H9 (cell line): ENCODE results near the gene NR1H2. TPM values are rescaled to one million over a fixed set of nuclear protein-coding genes. Genes with fewer than 3 reads are reported as not detected.

Experiments used
- DNase-seq: peaks from one replicate; pipeline ENCODE4 v3.0.0-alpha.2; 2017
- H2AFZ ChIP-seq: one replicate; pipeline ENCODE4 v1.6.1; 2013; ENCODE audit warnings: mild to moderate bottlenecking, low read length, control low read depth, moderate library complexity
- H2AK5ac ChIP-seq: 2 replicates; pipeline ENCODE4 v1.6.1; 2013; ENCODE audit warnings: low read length, control low read depth, mixed read lengths; ENCODE audit not compliant: insufficient read length
- H2BK120ac ChIP-seq: one replicate; pipeline ENCODE4 v1.6.1; 2013; ENCODE audit warnings: low read depth, mild to moderate bottlenecking, low read length, control low read depth, inconsistent platforms; ENCODE audit not compliant: poor library complexity, severe bottlenecking
- H2BK12ac ChIP-seq: 2 replicates; pipeline ENCODE4 v1.6.1; 2013; ENCODE audit warnings: low read length, control low read depth, mixed read lengths, low read depth; ENCODE audit not compliant: insufficient read length
- H2BK15ac ChIP-seq: 2 replicates; pipeline ENCODE4 v1.6.1; 2013; ENCODE audit warnings: low read depth, low read length, control low read depth
- H2BK20ac ChIP-seq: one replicate; pipeline ENCODE4 v1.6.1; 2013; ENCODE audit warnings: low read depth, mild to moderate bottlenecking, low read length, control low read depth, inconsistent platforms; ENCODE audit not compliant: poor library complexity, severe bottlenecking
- H2BK5ac ChIP-seq: 2 replicates; pipeline ENCODE4 v1.6.1; 2013; ENCODE audit warnings: low read length, control low read depth, mixed read lengths; ENCODE audit not compliant: insufficient read length
- H3K14ac ChIP-seq: 2 replicates; pipeline ENCODE4 v1.6.1; 2013; ENCODE audit warnings: low read length, control low read depth; ENCODE audit not compliant: insufficient read depth
- H3K18ac ChIP-seq: 2 replicates; pipeline ENCODE4 v1.6.1; 2013; ENCODE audit warnings: low read depth, mild to moderate bottlenecking, mixed read lengths, low read length, control low read depth; ENCODE audit not compliant: insufficient read length
- H3K23ac ChIP-seq: 2 replicates; pipeline ENCODE4 v1.6.1; 2013; ENCODE audit warnings: low read length, control low read depth, mixed read lengths, low read depth; ENCODE audit not compliant: insufficient read length
- H3K23me2 ChIP-seq: 2 replicates; pipeline ENCODE4 v1.6.1; 2013; ENCODE audit warnings: low read depth, mild to moderate bottlenecking, mixed read lengths, low read length, control low read depth; ENCODE audit not compliant: insufficient read length, poor library complexity, severe bottlenecking
- H3K27ac ChIP-seq: 2 replicates; pipeline ENCODE4 v1.5.1; 2013; ENCODE audit warnings: low read length, control low read depth, mixed read lengths, low read depth; ENCODE audit not compliant: insufficient read length
- H3K27me3 ChIP-seq: 2 replicates; pipeline ENCODE4 v1.6.1; 2013; ENCODE audit warnings: low read length, control low read depth, inconsistent platforms; ENCODE audit not compliant: insufficient read depth
- H3K4ac ChIP-seq: 2 replicates; pipeline ENCODE4 v1.6.1; 2013; ENCODE audit warnings: low read depth, mild to moderate bottlenecking, control low read depth, inconsistent platforms, low read length, moderate library complexity
- H3K4me1 ChIP-seq: 2 replicates; pipeline ENCODE4 v1.6.1; 2013; ENCODE audit warnings: low read length, control low read depth, inconsistent platforms; ENCODE audit not compliant: insufficient read depth
- H3K4me2 ChIP-seq: 2 replicates; pipeline ENCODE4 v1.6.1; 2013; ENCODE audit warnings: low read length, control low read depth, mixed read lengths; ENCODE audit not compliant: insufficient read length, insufficient read depth
- H3K56ac ChIP-seq: 2 replicates; pipeline ENCODE4 v1.6.1; 2013; ENCODE audit warnings: low read depth, mild to moderate bottlenecking, mixed read lengths, low read length, control low read depth; ENCODE audit not compliant: insufficient read length
- H3K79me1 ChIP-seq: 2 replicates; pipeline ENCODE4 v1.6.1; 2013; ENCODE audit warnings: low read depth, mild to moderate bottlenecking, moderate library complexity, low read length, control low read depth, inconsistent platforms; ENCODE audit not compliant: insufficient read depth, poor library complexity, severe bottlenecking
- H3K79me2 ChIP-seq: 2 replicates; pipeline ENCODE4 v1.6.1; 2013; ENCODE audit warnings: low read length, control low read depth, inconsistent platforms; ENCODE audit not compliant: insufficient read depth
- H3K9ac ChIP-seq: 2 replicates; pipeline ENCODE4 v1.6.1; 2013; ENCODE audit warnings: low read length, control low read depth, mixed read lengths; ENCODE audit not compliant: insufficient read length; ENCODE audit errors: extremely low read depth
- H3K9me3 ChIP-seq: one replicate; pipeline ENCODE4 v1.6.1; 2013; ENCODE audit warnings: low read depth, low read length, inconsistent platforms; ENCODE audit not compliant: control insufficient read depth
- H3T11ph ChIP-seq: one replicate; pipeline ENCODE4 v1.6.1; 2013; ENCODE audit warnings: mild to moderate bottlenecking, low read length, control low read depth, inconsistent platforms
- H4K20me1 ChIP-seq: one replicate; pipeline ENCODE4 v1.6.1; 2013; ENCODE audit not compliant: control insufficient read depth, insufficient read length, insufficient read depth
- H4K5ac ChIP-seq: 2 replicates; pipeline ENCODE4 v1.6.1; 2013; ENCODE audit warnings: low read depth, mild to moderate bottlenecking, mixed read lengths, low read length, control low read depth; ENCODE audit not compliant: insufficient read length
- H4K8ac ChIP-seq: replicated peaks from 2 replicates; pipeline ENCODE4 v1.6.1; 2013; ENCODE audit warnings: low read length, control low read depth, mixed read lengths, low read depth; ENCODE audit not compliant: insufficient read length
- H4K91ac ChIP-seq: 2 replicates; pipeline ENCODE4 v1.6.1; 2013; ENCODE audit warnings: low read depth, mild to moderate bottlenecking, moderate library complexity, mixed read lengths, low read length, control low read depth; ENCODE audit not compliant: insufficient read length
- H3K27ac Mint-ChIP-seq, 3 experiments: 2 replicates in 2 of 3; 3 replicates in 1 of 3; pipeline ENCODE4 v1.8.0; 2020 to 2021; ENCODE audit warnings: mixed read lengths in 3 of 3, mild to moderate bottlenecking in 1 of 3, moderate library complexity in 1 of 3
- H3K27me3 Mint-ChIP-seq: 2 replicates; pipeline ENCODE4 v1.8.0; 2021; ENCODE audit warnings: low read depth, mild to moderate bottlenecking, moderate library complexity, mixed read lengths
- H3K36me3 Mint-ChIP-seq, 3 experiments: 2 replicates in 2 of 3; 3 replicates in 1 of 3; pipeline ENCODE4 v1.8.0; 2020 to 2021; ENCODE audit warnings: low read depth in 3 of 3, mixed read lengths in 3 of 3; ENCODE audit not compliant: insufficient read depth in 1 of 3
- H3K4me1 Mint-ChIP-seq, 2 experiments: 2 replicates each; pipeline ENCODE4 v1.8.0; 2020; ENCODE audit warnings: mixed read lengths in 2 of 2
- H3K4me3 Mint-ChIP-seq, 2 experiments: 2 replicates in 1 of 2; 3 replicates in 1 of 2; pipeline ENCODE4 v1.8.0; 2020 to 2021; ENCODE audit warnings: mild to moderate bottlenecking in 2 of 2, mixed read lengths in 2 of 2, moderate library complexity in 1 of 2
- H3K9me3 Mint-ChIP-seq, 2 experiments: 2 replicates in 1 of 2; 3 replicates in 1 of 2; pipeline ENCODE4 v1.8.0; 2020; ENCODE audit warnings: mild to moderate bottlenecking in 2 of 2, mixed read lengths in 2 of 2, moderate library complexity in 1 of 2
- WGBS: extraction: QIAGEN DNeasy Blood & Tissue Kit; methylation state at CpG from one replicate; pipeline ENCODE4 v1.1.7; 2013; ENCODE audit warnings: missing lambda C conversion rate, low lambda C conversion rate, mixed read lengths; ENCODE audit not compliant: insufficient read length; ENCODE audit errors: extremely low coverage; 5-methylcytosine and 5-hydroxymethylcytosine counted together
- total RNA-seq: library from RNA; stranded (reverse); gene quantifications from 2 replicates; pipeline ENCODE4 v1.2.1, GENCODE V29; 2021
- TF ChIP-seq, protein P1 (sequence below): fragments of 200-600 bp; sonication (generic); conservative IDR thresholded peaks from 3 replicates; pipeline ENCODE4 v1.8.0; 2021; ENCODE audit warnings: antibody characterized with exemption, mild to moderate bottlenecking

NR1H2 gene
- total RNA-seq, 1 experiment from 2014 or later: 33.2 TPM

DNA sequence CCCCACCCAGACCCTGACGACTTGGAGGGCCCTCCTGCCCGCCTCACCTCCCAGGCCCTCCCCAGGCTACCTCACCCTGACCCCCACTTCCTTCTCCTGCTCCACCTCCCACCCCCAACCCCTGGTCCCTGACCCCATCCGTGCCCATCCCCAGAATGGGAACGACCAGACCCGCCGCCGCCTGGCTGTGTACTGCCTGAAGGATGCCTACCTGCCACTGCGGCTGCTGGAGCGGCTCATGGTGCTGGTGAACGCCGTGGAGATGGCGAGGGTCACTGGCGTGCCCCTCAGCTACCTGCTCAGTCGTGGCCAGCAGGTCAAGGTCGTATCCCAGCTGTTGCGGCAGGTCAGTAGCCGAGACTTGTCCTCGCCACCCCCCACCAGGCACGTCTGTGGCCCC lies 30.6 kb downstream of the NR1H2 start:
- Histone ChIP-seq H3K27me3 (no peaks in the 10 kb centered on the region), H4K91ac (no peak overlapping the region), H3K79me1 (no peaks in the 10 kb centered on the region), H3K14ac (no peak overlapping the region), H4K8ac (no peak overlapping the region), H3K23me2 (no peaks in the 10 kb centered on the region), H2BK5ac (no peak overlapping the region), H3K27ac (no peak overlapping the region), H3T11ph (no peak overlapping the region), H3K4me1 (no peaks in the 10 kb centered on the region), H2AFZ (no peak overlapping the region), H2BK120ac (no peak overlapping the region), H4K5ac (no peak overlapping the region), H3K9me3 (no peaks in the 10 kb centered on the region), H4K20me1 (no peaks in the 10 kb centered on the region), H3K23ac (no peak overlapping the region), H2BK12ac (no peak overlapping the region), H3K4me2 (no peak overlapping the region), H3K18ac (no peak overlapping the region), H2BK20ac (no peak overlapping the region), H2BK15ac (no peak overlapping the region), H2AK5ac (no peak overlapping the region), H3K4ac (no peak overlapping the region), H3K56ac (no peak overlapping the region), H3K9ac (no peak overlapping the region), H3K79me2 (no peaks in the 10 kb centered on the region)
- H3K27ac Mint-ChIP-seq: no peak overlapping the region
- no peaks in the 10 kb centered on the region; the same call in 1 of the 2 replicates for H3K27me3 Mint-ChIP-seq
- WGBS: no CpG with 5 or more reads among the region's 19 CpGs
- DNase-seq: no peak
- TF ChIP-seq, protein P1, sequence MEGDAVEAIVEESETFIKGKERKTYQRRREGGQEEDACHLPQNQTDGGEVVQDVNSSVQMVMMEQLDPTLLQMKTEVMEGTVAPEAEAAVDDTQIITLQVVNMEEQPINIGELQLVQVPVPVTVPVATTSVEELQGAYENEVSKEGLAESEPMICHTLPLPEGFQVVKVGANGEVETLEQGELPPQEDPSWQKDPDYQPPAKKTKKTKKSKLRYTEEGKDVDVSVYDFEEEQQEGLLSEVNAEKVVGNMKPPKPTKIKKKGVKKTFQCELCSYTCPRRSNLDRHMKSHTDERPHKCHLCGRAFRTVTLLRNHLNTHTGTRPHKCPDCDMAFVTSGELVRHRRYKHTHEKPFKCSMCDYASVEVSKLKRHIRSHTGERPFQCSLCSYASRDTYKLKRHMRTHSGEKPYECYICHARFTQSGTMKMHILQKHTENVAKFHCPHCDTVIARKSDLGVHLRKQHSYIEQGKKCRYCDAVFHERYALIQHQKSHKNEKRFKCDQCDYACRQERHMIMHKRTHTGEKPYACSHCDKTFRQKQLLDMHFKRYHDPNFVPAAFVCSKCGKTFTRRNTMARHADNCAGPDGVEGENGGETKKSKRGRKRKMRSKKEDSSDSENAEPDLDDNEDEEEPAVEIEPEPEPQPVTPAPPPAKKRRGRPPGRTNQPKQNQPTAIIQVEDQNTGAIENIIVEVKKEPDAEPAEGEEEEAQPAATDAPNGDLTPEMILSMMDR: no peak
- no peaks in the 10 kb centered on the region for H3K9me3 Mint-ChIP-seq
- H3K4me1 Mint-ChIP-seq: no peaks in the 10 kb centered on the region
- H3K36me3 Mint-ChIP-seq: peaks cover 44 to 74% (median 68%) of the 10 kb centered on the region in 3 experiments
- no peak overlapping the region for H3K4me3 Mint-ChIP-seq
